ENCODE data around the gene CIDEC. TPM values are rescaled to one million over a fixed set of nuclear protein-coding genes. Genes with fewer than 3 reads are reported as not detected.
"Not testable (repeated sequence)": the region's sequence is repeated elsewhere in the genome, so short reads cannot be mapped to it uniquely, and the experiment has no call there.

The CIDEC gene
- total RNA-seq, 4 donors from 2014 or later, result 1.00 to 50.5 (median 48.0) TPM

DNA sequence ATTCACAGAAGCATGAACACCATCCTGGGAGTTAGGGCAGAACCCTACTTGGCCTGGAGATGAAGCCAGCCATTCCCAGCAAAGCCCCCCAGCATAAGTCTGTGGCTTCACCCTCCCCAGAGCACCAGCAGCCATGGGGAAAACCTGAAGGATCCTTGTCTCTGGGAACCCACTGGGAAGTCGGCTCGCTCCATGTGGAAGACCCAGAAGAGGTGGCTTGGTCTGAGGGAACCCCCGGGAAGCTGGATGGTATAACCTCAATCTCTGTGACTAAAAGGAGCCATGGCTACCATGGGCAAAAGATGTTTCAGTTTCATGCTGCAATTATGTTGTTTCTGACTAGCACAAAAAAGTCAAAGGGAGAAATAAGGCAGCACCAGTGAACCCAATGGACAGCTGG, 24.5 kb downstream of the CIDEC start:
- H3K4me3 ChIP-seq, result no peak overlapping the region
- no peaks in the 10 kb centered on the region for H3K9me3 ChIP-seq
- H3K36me3 ChIP-seq, result no peaks in the 10 kb centered on the region
- TF ChIP-seq EP300 (IDR thresholded peaks at IDR 0.05; ENCODE audit: low read depth), result no peak
- no peak for TF ChIP-seq POLR2AphosphoS5 (IDR thresholded peaks at IDR 0.05)
- intact Hi-C loops (cut with DNase I; ENCODE audit: low total_unique reads) (no loop called here), in situ Hi-C loops (cut with MboI; ENCODE audit: low pct_ligation_motif_present in 1 of 4, low pct_unique_long_range_greater_than_20kb in 1 of 4, low sequenced_read_pairs in 3 of 4) (no loop called here)
- H3K27me3 ChIP-seq, result no peaks in the 10 kb centered on the region
- no peak overlapping the region for H3K27ac ChIP-seq
- H3K4me1 ChIP-seq, result peaks cover 0 to 10% (median 0%) of the 10 kb centered on the region in 4 donors
- DNase-seq, result no peak
- 100% methylated on average over 3 of the region's 3 CpGs; no CpG with 5 or more reads in 1 of the 2 donors for WGBS, 2 donors (ENCODE audit: low coverage in 1 of 2)

DNA sequence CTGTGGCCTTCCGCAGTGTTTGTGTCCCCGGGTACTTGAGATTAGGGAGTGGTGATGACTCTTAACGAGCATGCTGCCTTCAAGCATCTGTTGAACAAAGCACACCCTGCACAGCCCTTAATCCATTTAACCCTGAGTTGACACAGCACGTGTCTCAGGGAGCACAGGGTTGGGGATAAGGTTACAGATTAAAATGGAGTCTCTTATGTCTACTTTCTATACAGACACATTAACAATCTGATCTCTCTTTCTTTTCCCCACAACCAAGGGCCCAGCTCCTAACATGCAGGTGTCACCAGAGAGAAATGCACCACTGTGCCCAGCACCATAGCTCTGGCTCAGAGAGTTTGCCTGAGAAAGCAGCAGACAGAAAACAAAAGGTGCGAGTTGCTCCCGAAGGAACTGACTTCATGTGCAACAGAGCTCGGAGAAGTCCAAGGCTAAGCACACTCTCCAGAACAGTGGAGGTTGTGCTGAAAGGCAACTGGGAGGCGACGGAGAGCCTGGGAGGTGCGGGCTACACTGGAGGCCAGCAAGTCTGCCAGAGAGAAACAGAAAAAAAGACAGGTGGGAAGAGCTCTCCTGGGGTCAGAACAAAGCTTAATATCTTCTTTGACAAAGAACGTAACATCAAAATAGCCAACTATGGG, 25.6 kb downstream of the CIDEC start:
- H3K4me3 ChIP-seq; H3K27me3 ChIP-seq; H3K36me3 ChIP-seq; H3K27ac ChIP-seq; intact Hi-C loops (cut with DNase I; ENCODE audit: low total_unique reads); H3K9me3 ChIP-seq; DNase-seq; in situ Hi-C loops (cut with MboI; ENCODE audit: low pct_ligation_motif_present in 1 of 4, low pct_unique_long_range_greater_than_20kb in 1 of 4, low sequenced_read_pairs in 3 of 4); H3K4me1 ChIP-seq: not testable (repeated sequence)
- WGBS, 2 donors (ENCODE audit: low coverage in 1 of 2), result 70 to 82% methylated on average over 2 to 11 of the region's 11 CpGs

DNA sequence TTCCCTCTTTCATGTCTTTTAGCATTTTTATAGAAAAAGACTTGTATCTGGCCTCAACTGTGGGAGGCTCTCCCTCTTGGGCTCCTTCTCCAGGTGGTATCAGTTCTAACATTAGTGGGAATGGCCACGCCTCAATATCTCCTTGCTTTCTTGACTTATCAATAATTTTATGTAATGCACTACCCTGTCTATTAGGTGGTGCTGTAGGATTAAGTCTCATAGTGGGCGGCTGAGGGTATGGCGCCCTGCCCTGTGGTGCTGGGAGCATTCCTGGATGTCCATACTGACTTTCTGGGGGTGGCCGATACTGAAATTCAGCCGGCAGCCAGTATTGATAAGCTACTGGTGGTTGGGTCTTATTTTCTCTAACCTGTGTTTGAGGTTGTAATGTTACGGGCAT, 27.5 kb downstream of the CIDEC start:
- no peaks in the 10 kb centered on the region for H3K27me3 ChIP-seq
- WGBS, 2 donors (ENCODE audit: low coverage in 1 of 2), result 87 to 92% methylated on average over 2 to 6 of the region's 6 CpGs
- no peaks in the 10 kb centered on the region for H3K9me3 ChIP-seq
- peaks cover 0 to 15% (median 0%) of the 10 kb centered on the region in 4 donors for H3K4me1 ChIP-seq
- in situ Hi-C loops (cut with MboI; ENCODE audit: low pct_ligation_motif_present in 1 of 4, low pct_unique_long_range_greater_than_20kb in 1 of 4, low sequenced_read_pairs in 3 of 4) (no loop called here), intact Hi-C loops (cut with DNase I; ENCODE audit: low total_unique reads) (no loop called here)
- DNase-seq, result no peak
- H3K4me3 ChIP-seq, result no peak overlapping the region
- H3K27ac ChIP-seq, result no peak overlapping the region
- H3K36me3 ChIP-seq, result no peaks in the 10 kb centered on the region
- TF ChIP-seq POLR2A (IDR thresholded peaks at IDR 0.05) (no peak), EP300 (IDR thresholded peaks at IDR 0.05; ENCODE audit: low read depth) (no peak), POLR2AphosphoS5 (IDR thresholded peaks at IDR 0.05) (no peak)

DNA sequence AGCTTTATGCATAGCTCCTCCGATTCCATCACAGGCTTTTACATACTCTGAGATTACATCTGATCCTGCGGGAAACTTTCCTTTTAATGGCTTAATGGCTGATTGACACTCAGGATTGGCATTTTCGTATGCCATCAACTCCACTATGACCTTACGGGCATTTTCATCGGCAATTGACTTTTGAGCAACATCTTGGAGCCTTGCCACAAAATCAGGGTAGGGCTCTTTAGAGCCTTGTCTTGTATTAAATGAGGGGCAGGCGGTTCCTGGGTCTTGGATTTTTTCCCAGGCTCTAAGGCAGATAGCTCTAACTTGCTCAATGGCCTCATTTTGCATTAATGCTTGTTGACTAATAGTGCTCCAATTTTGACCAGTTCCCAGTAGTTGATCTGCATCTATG, 28.1 kb downstream of the CIDEC start:
- H3K27ac ChIP-seq; H3K9me3 ChIP-seq; H3K4me3 ChIP-seq; intact Hi-C loops (cut with DNase I; ENCODE audit: low total_unique reads); H3K27me3 ChIP-seq; H3K36me3 ChIP-seq; in situ Hi-C loops (cut with MboI; ENCODE audit: low pct_ligation_motif_present in 1 of 4, low pct_unique_long_range_greater_than_20kb in 1 of 4, low sequenced_read_pairs in 3 of 4): not testable (repeated sequence)
- WGBS, 2 donors (ENCODE audit: low coverage in 1 of 2), result 45 to 51% methylated on average over 2 to 6 of the region's 6 CpGs
- DNase-seq, result peak; percentile 47
- peaks cover 0 to 15% (median 0%) of the 10 kb centered on the region in 4 donors for H3K4me1 ChIP-seq

DNA sequence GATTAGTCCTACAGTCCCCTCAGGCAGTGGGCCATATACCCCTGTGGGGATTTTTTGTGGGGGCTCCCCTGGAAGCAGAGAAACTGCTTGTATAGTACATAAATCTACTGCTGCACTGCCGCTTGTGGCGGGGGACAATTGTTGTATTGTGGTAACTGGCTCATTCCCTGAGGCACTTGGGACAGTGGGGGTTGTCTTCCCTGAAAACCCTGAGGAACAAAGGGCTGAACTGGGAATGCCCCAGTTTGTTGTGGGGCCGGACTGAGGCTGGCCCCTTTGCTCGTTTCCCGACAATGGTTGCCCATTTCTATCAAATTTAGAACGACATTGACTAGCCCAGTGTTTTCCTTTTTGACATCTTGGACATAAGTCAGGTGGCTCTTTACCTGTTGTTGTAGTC, 28.7 kb downstream of the CIDEC start:
- H3K27me3 ChIP-seq; H3K4me3 ChIP-seq; in situ Hi-C loops (cut with MboI; ENCODE audit: low pct_ligation_motif_present in 1 of 4, low pct_unique_long_range_greater_than_20kb in 1 of 4, low sequenced_read_pairs in 3 of 4); H3K27ac ChIP-seq; H3K36me3 ChIP-seq; DNase-seq; H3K9me3 ChIP-seq; intact Hi-C loops (cut with DNase I; ENCODE audit: low total_unique reads): not testable (repeated sequence)
- 59 to 90% methylated on average over 2 to 6 of the region's 6 CpGs for WGBS, 2 donors (ENCODE audit: low coverage in 1 of 2)
- peaks cover 0 to 15% (median 0%) of the 10 kb centered on the region in 4 donors for H3K4me1 ChIP-seq

DNA sequence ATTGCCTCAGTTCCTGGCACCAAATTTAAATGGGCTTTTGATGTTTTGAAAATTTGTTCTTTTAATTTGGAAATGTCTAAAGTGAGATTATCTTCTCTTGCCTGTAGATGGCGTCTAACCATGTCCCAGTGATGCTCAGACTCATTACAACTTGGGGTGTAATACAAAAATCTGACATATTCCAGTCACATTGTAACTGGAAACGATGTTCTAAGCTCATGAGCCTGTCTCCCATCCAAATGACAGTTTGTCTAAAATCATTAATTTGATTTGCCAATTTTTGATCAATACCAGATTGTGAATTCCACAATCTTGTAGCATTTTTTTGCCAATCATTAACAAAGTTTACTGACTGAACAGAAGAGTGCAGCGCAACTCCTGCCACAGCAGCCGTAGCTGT, 31.2 kb downstream of the CIDEC start:
- H3K9me3 ChIP-seq; in situ Hi-C loops (cut with MboI; ENCODE audit: low pct_ligation_motif_present in 1 of 4, low pct_unique_long_range_greater_than_20kb in 1 of 4, low sequenced_read_pairs in 3 of 4); H3K27ac ChIP-seq; H3K27me3 ChIP-seq; H3K4me3 ChIP-seq; DNase-seq; H3K36me3 ChIP-seq: not testable (repeated sequence)
- H3K4me1 ChIP-seq, result peaks cover 0 to 20% (median 2%) of the 10 kb centered on the region in 4 donors
- WGBS, 2 donors (ENCODE audit: low coverage in 1 of 2), result 25 to 36% methylated on average over 3 to 4 of the region's 4 CpGs
- intact Hi-C loops (cut with DNase I; ENCODE audit: low total_unique reads), result loop anchor here (10.0 kb wide), 1 partner anchor 66 kb away; the partner anchor contains the start of gene IL17RC
- TF ChIP-seq, protein P1, sequence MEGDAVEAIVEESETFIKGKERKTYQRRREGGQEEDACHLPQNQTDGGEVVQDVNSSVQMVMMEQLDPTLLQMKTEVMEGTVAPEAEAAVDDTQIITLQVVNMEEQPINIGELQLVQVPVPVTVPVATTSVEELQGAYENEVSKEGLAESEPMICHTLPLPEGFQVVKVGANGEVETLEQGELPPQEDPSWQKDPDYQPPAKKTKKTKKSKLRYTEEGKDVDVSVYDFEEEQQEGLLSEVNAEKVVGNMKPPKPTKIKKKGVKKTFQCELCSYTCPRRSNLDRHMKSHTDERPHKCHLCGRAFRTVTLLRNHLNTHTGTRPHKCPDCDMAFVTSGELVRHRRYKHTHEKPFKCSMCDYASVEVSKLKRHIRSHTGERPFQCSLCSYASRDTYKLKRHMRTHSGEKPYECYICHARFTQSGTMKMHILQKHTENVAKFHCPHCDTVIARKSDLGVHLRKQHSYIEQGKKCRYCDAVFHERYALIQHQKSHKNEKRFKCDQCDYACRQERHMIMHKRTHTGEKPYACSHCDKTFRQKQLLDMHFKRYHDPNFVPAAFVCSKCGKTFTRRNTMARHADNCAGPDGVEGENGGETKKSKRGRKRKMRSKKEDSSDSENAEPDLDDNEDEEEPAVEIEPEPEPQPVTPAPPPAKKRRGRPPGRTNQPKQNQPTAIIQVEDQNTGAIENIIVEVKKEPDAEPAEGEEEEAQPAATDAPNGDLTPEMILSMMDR (IDR thresholded peaks at IDR 0.05), result peak; percentile 53 to 62 (median 60)
- TF ChIP-seq POLR2AphosphoS5 (IDR thresholded peaks at IDR 0.05), result peak in 2 of 3 donors; percentile 19 to 34

DNA sequence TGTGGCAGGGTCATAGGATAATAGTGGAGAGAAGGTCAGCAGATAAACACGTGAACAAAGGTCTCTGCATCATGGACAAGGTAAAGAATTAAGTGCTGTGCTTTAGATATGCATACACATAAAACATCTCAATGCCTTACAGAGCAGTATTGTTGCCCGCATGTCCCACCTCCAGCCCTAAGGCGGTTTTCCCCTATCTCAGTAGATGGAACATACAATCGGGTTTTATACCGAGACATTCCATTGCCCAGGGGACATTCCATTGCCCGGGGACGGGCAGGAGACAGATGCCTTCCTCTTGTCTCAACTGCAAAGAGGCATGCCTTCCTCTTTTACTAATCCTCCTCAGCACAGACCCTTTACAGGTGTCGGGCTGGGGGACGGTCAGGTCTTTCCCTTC, 32.2 kb downstream of the CIDEC start:
- DNase-seq, H3K27ac ChIP-seq: not testable (repeated sequence)
- 62% methylated on average over 9 of the region's 9 CpGs; no CpG with 5 or more reads in 1 of the 2 donors for WGBS, 2 donors (ENCODE audit: low coverage in 1 of 2)

More for the DNA sequence above, 32.2 kb downstream of the CIDEC start:
- intact Hi-C loops (cut with DNase I; ENCODE audit: low total_unique reads), result loop anchor here (10.0 kb wide), 1 partner anchor 67 kb away; the partner anchor contains the start of gene IL17RC
- in situ Hi-C loops (cut with MboI; ENCODE audit: low pct_ligation_motif_present in 1 of 4, low pct_unique_long_range_greater_than_20kb in 1 of 4, low sequenced_read_pairs in 3 of 4); H3K27me3 ChIP-seq; H3K9me3 ChIP-seq; H3K4me3 ChIP-seq; H3K36me3 ChIP-seq: not testable (repeated sequence)
- peaks cover 0 to 22% (median 7%) of the 10 kb centered on the region in 4 donors for H3K4me1 ChIP-seq
